HEK293T (cell line): ENCODE measurements around the gene STK16.
A peak's percentile ranks its signal among the peaks of the same experiment; 100 is the strongest.

Source experiments
- CTCF ChIA-PET: fragments of 350-600 bp; formaldehyde crosslinking; extraction: SDS; loops from one replicate; lab custom pipeline; 2021; ENCODE audit warnings: antibody characterized with exemption, inconsistent platforms; lab: Yijun Ruan, JAX
- POLR2A ChIA-PET: fragments of 350-600 bp; formaldehyde crosslinking; extraction: SDS; loops from one replicate; lab custom pipeline; 2020; ENCODE audit warnings: antibody characterized with exemption, inconsistent platforms; lab: Yijun Ruan, JAX
- DNase-seq: peaks from one replicate; pipeline ENCODE4 v3.0.0; 2012; ENCODE audit warnings: mixed read lengths; ENCODE audit errors: extremely low spot score
- ARNT ChIP-seq: fragments of 450-650 bp; IDR thresholded peaks from 2 replicates; pipeline ENCODE4 v1.6.1; 2017; ENCODE audit warnings: mild to moderate bottlenecking
- BHLHE40 ChIP-seq: fragments of 450-650 bp; IDR thresholded peaks from 2 replicates; pipeline ENCODE4 v1.6.1; 2016; ENCODE audit warnings: mild to moderate bottlenecking, moderate library complexity, borderline replicate concordance
- CTBP1 ChIP-seq: fragments of 450-650 bp; IDR thresholded peaks from 2 replicates; pipeline ENCODE4 v1.6.1; 2016; ENCODE audit warnings: borderline replicate concordance
- ELF4 ChIP-seq: fragments of 450-650 bp; IDR thresholded peaks from 2 replicates; pipeline ENCODE4 v1.6.1; 2017; ENCODE audit warnings: antibody characterized with exemption
- FOXK2 ChIP-seq: fragments of 450-650 bp; IDR thresholded peaks from 2 replicates; pipeline ENCODE4 v1.6.1; 2016; ENCODE audit warnings: mild to moderate bottlenecking
- FOXM1 ChIP-seq: fragments of 450-650 bp; IDR thresholded peaks from 2 replicates; pipeline ENCODE4 v1.6.1; 2017; ENCODE audit warnings: mild to moderate bottlenecking, borderline replicate concordance
- HDGF ChIP-seq: fragments of 450-650 bp; IDR thresholded peaks from 2 replicates; pipeline ENCODE4 v1.6.1; 2017; ENCODE audit warnings: antibody characterized with exemption, borderline replicate concordance
- L3MBTL2 ChIP-seq: fragments of 450-650 bp; conservative IDR thresholded peaks from 2 replicates; pipeline ENCODE4 v1.6.1; 2016; ENCODE audit warnings: mild to moderate bottlenecking
- LEF1 ChIP-seq: fragments of 450-650 bp; IDR thresholded peaks from 2 replicates; pipeline ENCODE4 v1.6.1; 2017; ENCODE audit warnings: mild to moderate bottlenecking, borderline replicate concordance
- SP1 ChIP-seq: fragments of 450-650 bp; IDR thresholded peaks from 2 replicates; pipeline ENCODE4 v1.6.1; 2017
- SUZ12 ChIP-seq: fragments of 450-650 bp; IDR thresholded peaks from 2 replicates; pipeline ENCODE4 v1.6.1; 2016; ENCODE audit warnings: mild to moderate bottlenecking
- TARDBP ChIP-seq: fragments of 450-650 bp; IDR thresholded peaks from 2 replicates; pipeline ENCODE4 v1.6.1; 2016
- ZNF384 ChIP-seq: fragments of 450-650 bp; IDR thresholded peaks from 2 replicates; pipeline ENCODE4 v1.6.1; 2016
- TF ChIP-seq, protein P1 (sequence below): fragments of 450-650 bp; IDR thresholded peaks from 2 replicates; pipeline ENCODE4 v1.6.1; 2016

Gene STK16

DNA sequence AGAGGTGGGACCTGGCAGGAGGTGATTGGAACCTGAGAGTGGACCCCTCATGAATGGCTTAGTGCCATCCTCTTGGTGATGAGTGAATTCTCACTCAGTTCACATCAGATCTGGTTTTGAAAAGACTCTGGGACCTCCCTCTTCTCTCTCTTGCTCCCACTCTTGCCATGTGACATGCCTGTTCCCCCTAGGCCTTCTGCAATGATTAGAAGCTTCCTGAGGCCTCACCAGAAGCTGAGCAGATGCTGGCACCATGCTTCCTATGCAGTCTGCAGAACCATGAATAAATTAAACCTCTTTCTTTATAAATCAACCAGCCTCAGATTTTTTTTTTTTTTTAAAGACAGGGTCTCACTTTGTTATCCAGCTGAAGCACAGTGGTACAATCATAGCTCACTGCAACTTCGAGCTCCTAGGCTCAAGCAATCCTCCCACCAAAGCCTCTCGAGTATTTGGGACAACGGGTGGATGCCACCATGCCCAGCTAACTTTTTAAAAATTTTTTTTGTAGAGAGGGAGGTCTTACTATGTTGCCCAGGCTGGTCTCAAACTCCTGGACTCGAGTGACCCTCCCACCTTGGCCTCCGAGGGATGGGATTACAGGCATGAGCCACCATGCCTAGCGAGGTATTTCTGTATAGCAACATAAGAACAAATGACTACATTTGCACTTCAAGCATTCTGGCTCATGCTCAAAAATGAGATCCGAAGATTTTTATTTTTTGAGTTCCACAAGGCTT is 40.7 kb upstream of the STK16 start:
- ChIA-PET POLR2A (no interaction called here), CTCF (no interaction called here)
- DNase-seq = no peak
- TF ChIP-seq TARDBP (no peak), FOXK2 (no peak)

DNA sequence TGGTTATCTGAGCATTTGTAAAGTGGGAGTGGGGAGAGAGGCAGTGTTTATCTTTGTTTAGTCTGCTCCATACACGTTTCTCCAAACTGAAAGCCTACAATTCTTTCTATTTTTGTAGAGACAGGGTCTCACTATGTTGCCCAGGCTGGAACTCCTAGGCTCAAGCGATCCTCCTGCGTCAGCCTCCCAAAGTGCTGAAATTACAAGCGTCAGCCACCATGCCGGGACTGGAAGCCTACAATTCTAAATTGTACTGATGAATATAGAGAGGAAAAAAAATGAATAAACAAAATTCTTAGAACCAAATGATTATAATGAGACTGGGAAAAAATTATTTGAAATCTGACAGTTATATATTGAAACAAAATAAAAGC is 40.1 kb upstream of the STK16 start:
- POLR2A ChIA-PET = interaction anchor here (2.4 kb wide), 1 partner anchor 29 kb away, joined by 25 read pairs; the partner anchor contains the start of gene CNPPD1
- no peak for DNase-seq
- TF ChIP-seq TARDBP = no peak
- CTCF ChIA-PET = no interaction called here

DNA sequence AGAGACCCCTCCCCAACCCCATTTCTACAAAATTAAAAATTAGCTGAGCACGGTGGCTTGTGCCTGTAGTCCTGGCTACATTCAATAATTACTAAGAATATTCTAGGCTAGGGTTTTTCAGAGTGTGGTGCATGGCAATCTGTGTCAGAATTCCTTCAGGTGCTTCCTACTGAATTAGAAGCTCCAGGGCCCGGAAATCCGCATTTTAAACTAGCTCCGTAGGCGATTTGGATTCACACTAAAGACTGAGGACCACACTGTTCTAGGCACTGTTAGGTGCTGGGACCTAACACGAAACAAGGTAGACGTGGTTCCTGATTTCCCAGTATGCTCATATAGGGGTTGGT is 39.3 kb upstream of the STK16 start:
- CTCF ChIA-PET = interaction anchor here (1.0 kb wide), 1 partner anchor 89 kb away, joined by 3 read pairs; no protein-coding TSS in a partner anchor
- POLR2A ChIA-PET = interaction anchor here (0.7 to 2.4 kb wide), 11 partner anchors 9 to 89 kb away, joined by 3 to 25 read pairs (median 4); partner anchors contain the start of genes ABCB6, CNPPD1, GLB1L and STK16
- TF ChIP-seq TARDBP = no peak
- no peak for TF ChIP-seq L3MBTL2
- TF ChIP-seq ARNT = no peak
- DNase-seq = no peak

DNA sequence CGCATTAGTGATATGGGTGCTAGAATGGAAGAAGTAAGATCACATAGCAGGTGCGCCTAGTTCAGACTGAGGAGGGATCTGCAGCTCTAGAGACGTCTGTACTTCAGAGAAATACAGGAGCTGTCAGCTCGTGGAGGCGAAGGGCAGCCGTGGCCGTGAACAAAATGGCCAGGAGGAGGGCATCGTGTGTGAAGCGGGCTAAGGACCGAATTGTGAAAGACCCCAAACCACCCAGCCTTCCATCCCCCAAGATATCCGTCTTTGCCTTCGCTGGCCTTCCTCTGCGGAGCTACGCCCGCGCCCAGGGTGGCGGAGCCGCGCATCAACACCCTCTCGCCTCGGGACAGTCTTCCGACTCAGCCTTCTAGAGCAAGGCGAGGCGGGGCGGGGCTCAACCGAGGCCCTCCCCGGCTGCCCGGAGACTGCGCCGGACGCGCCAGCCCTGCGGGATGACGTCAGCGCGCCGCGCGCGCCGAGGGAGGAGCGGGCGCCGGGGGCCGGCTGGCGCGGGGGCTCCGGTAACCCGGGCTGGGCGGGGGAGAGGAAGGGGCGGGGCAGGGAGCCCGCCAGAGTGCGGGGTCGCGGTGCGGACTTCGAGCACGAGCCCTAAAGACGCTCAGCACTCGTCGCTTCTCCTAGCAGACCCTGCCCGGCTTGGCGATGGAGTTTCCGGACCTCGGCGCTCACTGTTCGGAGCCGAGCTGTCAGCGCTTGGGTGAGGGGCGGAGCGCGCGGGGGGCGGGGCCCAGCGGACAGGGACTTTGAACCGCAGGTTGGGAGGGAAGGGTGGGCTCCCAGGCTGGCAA is 38.7 kb upstream of the STK16 start, which contains the start of gene ZFAND2B:
ZFAND2B (plus strand) TSS at position 455 of the 806 bp plus-strand sequence; CDS start at position 661, 206 bp downstream.
- ChIA-PET CTCF (interaction anchor here (1.0 kb wide), 1 partner anchor 88 kb away, joined by 3 read pairs; no protein-coding TSS in a partner anchor), POLR2A (interaction anchor here (0.7 to 2.4 kb wide), 16 partner anchors 8 to 88 kb away, joined by 3 to 25 read pairs (median 4); partner anchors contain the start of genes ABCB6, CNPPD1, DNAJB2 and GLB1L)
- peak; percentile 98 for DNase-seq
- TF ChIP-seq HDGF (0 out of 2 replicates have a peak, but pooled peaks have one; percentile 46), ELF4 (0 out of 2 replicates have a peak, but pooled peaks have one; percentile 16), SUZ12 (no peak), L3MBTL2 (peak; percentile 65), CTBP1 (no peak), FOXK2 (no peak)
- TF ChIP-seq, protein P1, sequence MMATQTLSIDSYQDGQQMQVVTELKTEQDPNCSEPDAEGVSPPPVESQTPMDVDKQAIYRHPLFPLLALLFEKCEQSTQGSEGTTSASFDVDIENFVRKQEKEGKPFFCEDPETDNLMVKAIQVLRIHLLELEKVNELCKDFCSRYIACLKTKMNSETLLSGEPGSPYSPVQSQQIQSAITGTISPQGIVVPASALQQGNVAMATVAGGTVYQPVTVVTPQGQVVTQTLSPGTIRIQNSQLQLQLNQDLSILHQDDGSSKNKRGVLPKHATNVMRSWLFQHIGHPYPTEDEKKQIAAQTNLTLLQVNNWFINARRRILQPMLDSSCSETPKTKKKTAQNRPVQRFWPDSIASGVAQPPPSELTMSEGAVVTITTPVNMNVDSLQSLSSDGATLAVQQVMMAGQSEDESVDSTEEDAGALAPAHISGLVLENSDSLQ = peak; percentile 32; the same call in 1 of the 2 replicates

DNA sequence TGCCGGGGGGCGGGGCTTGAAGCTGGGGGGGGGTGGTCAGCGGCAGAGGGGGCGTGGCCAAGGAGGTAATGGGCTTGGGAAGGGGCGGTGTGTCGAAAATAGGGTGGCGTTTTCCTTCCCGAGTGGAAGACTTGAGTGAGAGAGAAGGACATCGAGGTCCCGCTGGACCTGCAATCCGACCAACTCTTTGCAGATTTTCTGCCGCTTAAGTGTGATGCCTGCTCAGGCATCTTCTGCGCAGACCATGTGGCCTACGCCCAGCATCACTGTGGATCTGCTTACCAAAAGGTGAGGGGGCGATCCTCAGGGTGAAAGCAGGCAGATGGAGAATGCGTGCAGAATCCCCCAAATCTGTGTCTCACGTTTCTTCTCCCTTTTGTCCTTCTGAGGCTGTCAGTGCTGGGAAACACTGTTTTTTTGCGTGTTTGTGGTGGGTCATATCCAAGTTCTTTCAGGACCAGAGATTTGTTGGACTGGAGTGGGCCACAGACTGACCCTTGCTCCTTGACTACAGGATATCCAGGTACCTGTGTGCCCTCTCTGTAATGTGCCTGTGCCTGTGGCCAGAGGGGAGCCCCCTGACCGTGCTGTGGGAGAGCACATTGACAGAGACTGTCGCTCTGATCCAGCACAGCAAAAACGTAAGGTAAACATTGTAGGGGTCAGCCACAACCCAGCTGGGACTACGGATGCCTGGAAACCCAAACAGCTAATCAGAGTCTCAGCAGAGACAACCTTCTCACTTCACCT is 38.0 kb upstream of the STK16 start:
- CTCF ChIA-PET = interaction anchor here (1.1 kb wide), 1 partner anchor 31 kb away, joined by 3 read pairs; the partner anchor contains the start of gene CNPPD1
- TF ChIP-seq LEF1 (no peak), L3MBTL2 (no peak), SP1 (no peak), FOXK2 (no peak), FOXM1 (no peak)
- POLR2A ChIA-PET = interaction anchor here (0.7 to 2.4 kb wide), 9 partner anchors 9 to 86 kb away, joined by 3 to 25 read pairs (median 5); partner anchors contain the start of genes ABCB6, CNPPD1 and DNAJB2
- DNase-seq = no peak

DNA sequence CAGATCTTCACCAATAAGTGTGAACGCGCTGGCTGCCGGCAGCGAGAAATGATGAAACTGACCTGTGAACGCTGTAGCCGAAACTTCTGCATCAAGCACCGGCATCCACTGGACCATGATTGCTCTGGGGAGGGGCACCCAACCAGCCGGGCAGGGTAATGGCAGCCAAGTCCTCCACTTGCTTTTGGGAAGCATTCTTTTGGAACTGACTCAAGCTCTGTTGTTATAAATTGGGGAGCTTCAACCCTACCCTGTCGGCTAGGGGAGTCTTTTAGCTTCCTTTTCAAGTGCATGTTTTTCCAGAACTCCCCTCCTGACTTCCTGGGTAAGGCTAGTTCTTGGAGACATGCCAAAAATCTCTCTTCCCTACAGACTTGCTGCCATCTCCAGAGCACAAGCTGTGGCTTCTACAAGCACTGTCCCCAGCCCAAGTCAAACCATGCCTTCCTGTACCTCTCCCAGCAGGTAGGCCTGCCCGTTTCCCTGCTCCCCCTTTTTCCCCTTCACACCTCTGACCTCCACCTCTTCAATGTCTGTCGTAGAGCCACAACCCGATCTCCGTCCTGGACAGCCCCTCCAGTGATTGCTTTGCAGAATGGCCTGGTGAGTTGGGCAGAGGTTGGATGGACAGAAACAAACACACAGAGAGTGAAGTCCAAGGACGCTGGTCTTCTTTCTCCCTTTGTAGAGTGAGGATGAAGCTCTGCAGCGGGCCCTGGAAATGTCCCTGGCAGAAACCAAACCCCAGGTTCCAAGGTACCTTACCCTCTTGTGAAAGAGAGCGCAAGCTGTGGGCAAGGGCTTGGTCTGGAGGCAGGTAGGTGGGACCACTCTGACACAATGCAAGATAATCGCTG is 37.2 kb upstream of the STK16 start:
- TF ChIP-seq HDGF = no peak
- TF ChIP-seq, protein P1 = no peak
- no peak for TF ChIP-seq TARDBP
- TF ChIP-seq BHLHE40 = no peak
- no peak for TF ChIP-seq CTBP1
- no peak for TF ChIP-seq SP1
- no peak for TF ChIP-seq SUZ12
- no peak for TF ChIP-seq ZNF384
- no peak for DNase-seq
- ChIA-PET POLR2A (interaction anchor here (1.4 to 2.0 kb wide), 4 partner anchors 11 to 71 kb away, joined by 3 to 7 read pairs (median 5); partner anchors contain the start of genes CNPPD1 and DNAJB2), CTCF (interaction anchor here (0.8 to 1.1 kb wide), 2 partner anchors 32 to 89 kb away, joined by 3 read pairs; partner anchors contain the start of gene CNPPD1)
